ENCODE measurements around the gene DCAF7.

DCAF7 gene

DNA sequence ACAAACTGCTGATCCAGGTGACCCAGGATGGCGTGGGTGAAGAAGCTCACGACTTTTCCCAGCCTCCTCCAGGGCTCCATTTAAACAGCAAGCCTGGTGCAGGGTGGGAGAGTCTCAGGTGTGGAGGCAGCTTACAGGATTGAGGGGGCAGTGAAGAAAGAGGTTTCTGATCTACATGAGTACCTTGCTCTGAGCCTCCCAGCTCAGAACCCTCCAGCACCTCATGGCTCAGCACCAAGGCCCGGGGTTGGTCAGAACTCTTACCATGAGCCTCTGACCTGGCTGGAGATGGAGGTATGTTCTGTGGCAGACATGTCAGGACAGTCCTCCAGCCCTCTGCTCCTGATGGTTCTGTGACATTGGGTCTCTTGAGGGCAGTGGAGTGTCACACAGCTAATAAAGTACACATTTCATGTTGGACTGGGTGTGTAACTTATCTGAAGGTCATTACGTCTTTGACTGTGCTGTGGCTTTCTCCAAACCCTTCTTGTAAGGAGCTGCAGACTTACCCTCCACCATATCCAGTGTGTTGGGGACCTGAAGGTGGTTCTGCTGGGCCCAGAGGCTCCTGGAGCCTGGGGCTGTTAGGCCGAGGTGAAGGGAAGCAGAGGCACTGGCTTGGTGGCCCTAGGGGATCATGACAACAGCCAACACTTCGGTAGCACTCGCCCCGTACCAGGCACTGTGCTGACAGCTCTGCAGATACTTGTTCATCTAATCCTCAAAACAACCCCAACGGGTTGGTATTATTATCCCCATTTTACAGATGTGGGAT is 3.8 kb upstream of the DCAF7 start:
- no peak for DNase-seq

DNA sequence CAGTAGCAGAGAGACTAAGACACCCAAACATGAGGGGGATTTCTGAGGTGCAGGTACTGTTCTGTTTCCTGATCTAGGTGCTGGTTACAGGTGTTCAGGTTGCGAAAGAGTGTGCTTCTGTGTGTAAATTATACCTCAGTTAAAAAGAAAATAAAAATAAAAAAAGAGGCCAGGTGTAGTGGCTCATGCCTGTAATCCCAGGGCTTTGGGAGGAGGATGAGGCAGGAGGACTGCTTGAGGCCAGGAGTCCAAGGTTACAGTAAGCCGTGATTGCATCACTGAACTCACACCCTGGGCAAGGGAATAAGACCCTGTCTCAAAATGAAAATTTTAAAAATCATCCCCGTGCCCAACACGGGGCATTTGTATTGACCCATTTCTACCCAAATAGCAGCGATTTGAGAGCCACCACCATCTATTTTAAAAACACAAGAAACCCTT is 3.2 kb upstream of the DCAF7 start:
- no peak for DNase-seq

DNA sequence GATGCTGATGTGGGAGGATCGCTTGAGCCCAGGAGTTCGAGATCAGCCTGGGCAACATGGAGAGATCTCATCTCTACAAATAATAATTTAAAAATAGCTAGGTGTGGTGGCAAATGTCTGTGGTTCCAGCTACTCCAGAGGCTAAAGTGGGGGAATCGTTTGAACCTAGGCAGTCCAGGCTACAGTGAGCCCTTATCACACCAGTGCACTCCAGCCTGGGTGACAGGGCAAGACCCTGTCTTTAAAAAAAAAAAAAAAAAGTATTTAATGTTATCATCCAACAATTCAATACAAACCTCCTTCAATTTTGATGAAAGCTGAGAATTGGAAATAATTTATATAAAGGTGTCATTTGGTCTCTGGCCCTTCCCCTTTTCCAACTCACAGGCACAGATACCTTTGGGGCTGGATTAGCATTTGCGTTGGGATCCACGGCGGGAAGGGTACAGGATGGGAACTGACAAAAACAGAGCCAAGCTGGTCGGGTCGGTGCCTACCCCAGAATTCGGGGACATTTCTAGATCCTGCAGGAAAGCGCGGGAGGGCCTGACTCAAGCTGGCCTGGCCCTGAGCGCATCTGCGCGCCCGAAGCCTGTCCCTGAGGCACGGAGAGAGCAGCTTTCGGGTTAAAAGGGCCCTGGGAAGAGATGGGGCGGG is 860 bp upstream of the DCAF7 start:
- no peak for DNase-seq

GRCh38 chr17:63550817-63551639 is 751 bp downstream of the DCAF7 start:
- peak; percentile 71 for DNase-seq

- no peak for DNase-seq
Measured at GRCh38 chr17:63552211-63552610, 1.9 kb downstream of the DCAF7 start.

GRCh38 chr17:63555500-63556156 is 5.4 kb downstream of the DCAF7 start:
- DNase-seq, result no peak

- DNase-seq, result no peak
Measured at GRCh38 chr17:63557416-63557815, 7.1 kb downstream of the DCAF7 start.

- DNase-seq, result no peak
Measured at GRCh38 chr17:63558441-63558840, 8.2 kb downstream of the DCAF7 start.

DNA sequence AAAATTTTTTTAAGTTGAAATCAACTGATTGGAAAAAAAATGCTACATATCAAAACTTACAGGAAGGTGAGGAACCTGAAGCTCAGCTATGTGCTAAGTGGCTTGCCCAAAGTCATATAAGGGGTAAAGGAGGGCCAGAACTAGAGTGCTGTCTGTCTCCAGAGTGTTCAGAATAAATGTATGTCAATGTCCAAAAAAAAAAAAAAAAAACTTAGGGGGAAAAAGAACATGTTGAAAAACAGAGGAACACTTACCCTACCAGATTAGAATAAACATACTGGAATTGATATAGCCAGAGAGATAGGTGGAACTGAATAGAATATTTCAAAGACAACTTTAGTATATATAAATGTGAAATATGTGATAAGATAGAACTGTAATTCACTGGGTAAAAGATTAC is 11.5 kb downstream of the DCAF7 start:
- no peak for DNase-seq

DNA sequence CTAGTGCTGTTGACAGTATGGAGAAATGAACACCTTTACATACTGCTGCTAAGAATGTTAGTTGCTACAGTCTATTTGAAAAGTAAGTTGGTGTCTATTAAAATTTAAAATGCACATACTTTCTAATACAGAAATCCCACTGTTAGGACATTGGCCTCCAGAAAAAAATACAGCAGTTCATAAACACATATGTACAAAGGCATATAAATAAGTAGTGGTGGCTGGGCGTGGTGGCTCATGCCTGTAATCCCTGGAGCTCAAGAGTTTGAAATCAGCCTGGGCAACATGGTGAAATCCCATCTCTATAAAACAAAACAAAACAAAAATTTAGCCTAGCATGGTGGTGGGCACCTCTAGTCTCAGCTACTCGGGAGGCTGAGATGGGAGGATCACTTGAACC is 13.1 kb downstream of the DCAF7 start:
- no peak for DNase-seq

DNA sequence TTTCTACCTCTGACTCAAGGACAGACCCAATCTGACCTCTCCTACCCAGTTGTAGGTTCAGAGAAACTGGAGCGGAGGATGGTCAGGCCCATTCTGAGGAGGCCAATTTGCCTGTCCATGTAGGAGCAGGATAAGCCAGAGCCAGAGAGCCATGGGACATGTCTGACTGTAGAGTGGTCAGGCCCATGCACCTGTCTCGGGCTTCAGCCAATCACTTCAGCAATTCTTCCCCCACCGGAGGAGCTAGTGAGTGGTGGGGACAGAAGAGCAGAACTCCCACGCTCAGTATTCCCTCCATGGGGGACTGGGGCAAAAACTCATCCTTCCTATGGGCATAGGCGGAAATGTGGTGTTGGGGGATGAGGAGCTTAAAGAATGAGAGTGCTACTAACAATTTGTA is 14.3 kb downstream of the DCAF7 start:
- DNase-seq, result no peak

DNA sequence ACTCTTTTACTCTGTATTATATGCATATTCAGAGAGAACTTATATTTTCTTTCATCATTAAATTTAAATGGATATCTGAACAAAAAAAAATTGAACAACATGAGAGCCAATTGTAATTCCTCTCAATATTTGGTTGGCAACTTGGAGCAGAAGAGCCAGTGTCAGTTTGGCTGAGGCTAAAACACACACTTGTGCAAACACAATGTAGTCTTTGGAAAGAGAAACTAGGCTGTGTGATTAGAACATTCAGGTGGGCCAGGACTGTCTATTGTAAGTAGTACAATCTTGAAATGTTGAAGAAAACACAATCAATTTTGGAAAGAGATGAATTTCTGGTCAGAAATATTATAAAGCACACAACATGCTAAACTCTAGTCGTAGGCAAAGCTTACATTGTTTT is 17.0 kb downstream of the DCAF7 start:
- no peak for DNase-seq

GRCh38 chr17:63568563-63568962 is 18.3 kb downstream of the DCAF7 start:
- DNase-seq, result no peak

DNA sequence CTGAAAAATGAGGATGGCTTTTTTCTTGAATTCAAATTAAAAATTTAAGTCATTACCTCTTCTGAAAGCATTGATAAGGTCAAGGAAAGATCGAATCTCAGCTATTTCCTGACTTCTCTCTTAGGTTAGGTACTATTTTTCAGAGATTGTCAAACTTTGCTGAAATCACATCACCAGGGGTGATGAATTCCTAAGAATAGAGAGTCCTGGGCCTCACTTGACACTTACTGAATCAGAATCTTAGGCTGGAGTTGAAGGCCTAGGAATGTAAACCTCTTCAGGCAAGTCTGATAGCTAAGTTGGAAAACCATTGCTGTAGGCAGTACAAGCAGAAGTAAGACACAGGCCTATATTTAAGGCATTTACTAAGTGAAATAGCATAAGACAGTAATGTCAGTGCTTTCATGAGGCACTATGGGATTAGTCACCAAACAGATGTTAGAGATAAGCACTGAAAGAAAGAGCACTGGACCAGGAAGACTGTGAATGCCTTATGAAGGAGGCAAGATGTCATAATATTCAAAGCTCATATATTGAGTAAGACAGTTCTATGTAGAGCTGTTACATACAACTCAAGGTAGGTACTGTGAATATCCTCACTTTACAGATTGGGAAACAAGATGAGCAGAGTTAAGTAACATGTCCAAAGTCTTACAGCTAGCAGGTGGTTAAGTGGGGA is 21.5 kb downstream of the DCAF7 start:
- DNase-seq, result no peak

DNA sequence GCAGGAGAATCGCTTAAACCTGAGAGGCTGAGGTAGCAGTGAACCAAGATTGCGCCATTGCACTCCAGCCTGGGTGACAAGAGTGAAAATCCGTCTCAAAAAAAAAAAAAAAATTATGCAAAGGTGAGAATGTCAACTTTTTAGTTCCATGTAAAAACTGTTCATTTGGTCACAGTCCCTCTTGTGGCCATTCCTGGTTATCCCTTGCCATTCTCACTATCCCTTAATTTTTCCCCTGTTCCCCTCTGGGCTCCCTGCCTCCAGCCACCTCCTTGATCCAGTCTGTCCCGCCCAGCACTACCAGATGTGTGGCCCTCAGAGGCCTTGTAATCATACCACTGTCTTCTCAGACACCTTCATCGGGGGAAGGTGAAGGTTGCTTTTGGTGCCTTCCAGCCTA is 23.4 kb downstream of the DCAF7 start:
- no peak for DNase-seq

DNA sequence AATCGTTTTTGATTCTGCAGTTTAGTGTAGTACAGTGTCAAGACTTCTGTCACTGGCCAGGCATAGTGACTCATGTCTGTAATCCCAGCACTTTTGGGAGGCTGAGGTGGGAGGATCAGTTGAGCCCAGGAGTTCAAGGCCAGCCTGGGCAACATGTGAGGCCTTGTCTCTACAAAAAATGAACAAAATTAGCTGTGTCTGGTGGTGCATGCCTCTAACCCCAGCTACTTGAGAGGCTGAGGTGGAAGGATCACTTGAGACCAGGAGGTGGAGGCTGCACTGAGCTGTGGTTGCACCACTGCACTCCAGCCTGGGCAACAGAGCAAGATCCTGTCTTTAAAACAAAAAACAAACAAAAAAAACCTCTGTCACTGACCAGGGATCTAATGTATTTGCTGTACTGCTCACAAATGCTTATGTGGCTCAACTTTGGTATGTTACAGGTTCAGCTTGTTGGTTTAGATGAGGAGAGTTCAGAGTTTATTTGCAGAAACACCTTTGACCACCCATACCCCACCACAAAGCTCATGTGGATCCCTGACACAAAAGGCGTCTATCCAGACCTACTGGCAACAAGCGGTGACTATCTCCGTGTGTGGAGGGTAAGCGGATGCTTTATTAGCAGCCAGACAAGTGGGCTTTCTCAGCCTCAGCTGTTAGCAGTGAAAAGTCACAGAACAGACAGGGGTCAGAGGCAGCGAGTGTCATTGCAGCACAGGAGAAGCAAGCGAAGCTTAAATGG is 27.9 kb downstream of the DCAF7 start:
- no peak for DNase-seq

DNA sequence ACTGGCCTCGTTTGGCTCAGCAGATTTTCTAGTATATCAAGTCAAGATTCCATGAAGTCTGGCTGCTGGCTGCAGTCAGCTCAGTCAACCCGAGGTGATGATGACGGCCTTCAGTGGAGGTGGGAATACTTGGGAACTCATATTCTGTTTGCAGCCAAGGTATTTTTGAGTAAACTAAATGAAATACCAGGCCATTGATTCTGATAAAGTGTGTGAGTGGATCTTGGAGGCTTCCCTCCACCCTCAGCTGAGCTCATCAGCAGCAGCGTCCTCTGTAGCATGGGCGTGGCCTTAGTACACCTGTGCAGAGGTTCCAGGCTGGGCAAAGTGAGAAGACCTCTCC is 28.5 kb downstream of the DCAF7 start:
- DNase-seq, result no peak

GRCh38 chr17:63579633-63580032 is 29.4 kb downstream of the DCAF7 start:
- DNase-seq, result no peak

- DNase-seq, result no peak
Measured at GRCh38 chr17:63587770-63588169, 37.5 kb downstream of the DCAF7 start.

DNA sequence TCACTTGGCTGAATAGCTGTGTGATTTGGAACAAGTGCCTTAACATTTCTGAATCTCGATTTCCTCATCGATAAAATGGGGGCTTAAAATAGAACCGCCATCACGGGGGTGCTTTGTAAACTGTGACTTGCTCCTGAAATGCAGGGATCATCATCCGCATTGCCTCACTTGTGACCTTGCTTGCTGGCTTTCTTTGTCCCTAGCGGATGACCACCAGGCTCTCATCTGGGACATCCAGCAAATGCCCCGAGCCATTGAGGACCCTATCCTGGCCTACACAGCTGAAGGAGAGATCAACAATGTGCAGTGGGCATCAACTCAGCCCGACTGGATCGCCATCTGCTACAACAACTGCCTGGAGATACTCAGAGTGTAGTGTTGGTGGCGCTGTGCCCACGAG is 38.5 kb downstream of the DCAF7 start:
- DNase-seq, result peak; percentile 3

DNA sequence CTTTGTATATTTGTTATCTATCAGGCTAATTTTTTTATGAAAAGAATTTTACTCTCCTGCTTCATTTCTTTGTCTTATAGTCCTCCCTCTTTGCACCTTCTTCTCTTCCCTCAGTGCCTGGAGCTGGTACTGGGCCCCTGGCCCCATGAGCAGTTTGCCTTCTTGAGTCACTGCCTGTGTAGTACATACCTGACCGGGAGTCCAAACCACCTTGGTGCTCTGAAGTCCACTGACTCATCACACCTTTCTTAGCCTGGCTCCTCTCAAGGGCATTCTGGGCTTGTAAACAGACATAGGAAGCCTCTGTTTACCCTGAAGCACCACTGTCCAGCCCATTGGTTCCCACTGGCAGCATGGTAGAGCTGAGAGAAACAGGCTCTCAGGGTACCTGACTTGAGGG is 39.4 kb downstream of the DCAF7 start:
- DNase-seq, result no peak

DNA sequence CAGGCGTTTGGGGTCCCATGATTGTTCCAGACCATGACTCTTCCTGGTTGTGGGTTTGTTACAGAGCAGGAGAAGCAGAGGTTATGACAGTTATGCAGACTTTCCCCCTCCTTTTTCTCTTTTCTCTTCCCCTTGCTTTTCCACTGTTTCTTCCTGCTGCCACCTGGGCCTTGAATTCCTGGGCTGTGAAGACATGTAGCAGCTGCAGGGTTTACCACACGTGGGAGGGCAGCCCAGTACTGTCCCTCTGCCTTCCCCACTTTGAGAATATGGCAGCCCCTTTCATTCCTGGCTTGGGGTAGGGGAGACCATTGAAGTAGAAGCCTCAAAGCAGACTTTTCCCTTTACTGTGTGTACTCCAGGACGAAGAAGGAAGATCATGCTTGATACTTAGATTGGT is 42.5 kb downstream of the DCAF7 start:
- no peak for DNase-seq

All from NCI-H1092 treated with DMSO at 0.1 percent for 48 hours (cell line).